ENCODE data around the gene C12orf42. TPM values are rescaled to one million over a fixed set of nuclear protein-coding genes. Genes with fewer than 3 reads are reported as not detected.

Gene C12orf42
- total and polyA plus RNA-seq, 8 donors, result 0.11 to 0.20 TPM; not detected in 6

GRCh38 chr12:103331643-103332042 lies 164.1 kb downstream of the C12orf42 start:
- Histone ChIP-seq H3K27me3 (no peaks in the 10 kb centered on the region), H3K9me3 (no peaks in the 10 kb centered on the region), H3K36me3 (no peaks in the 10 kb centered on the region)

GRCh38 chr12:103330672-103331071 lies 165.1 kb downstream of the C12orf42 start:
- no peaks in the 10 kb centered on the region for H3K27me3 ChIP-seq
- ATAC-seq (no peak), DNase-seq (no peak)
- no peak overlapping the region for H3K4me3 ChIP-seq
- no peaks in the 10 kb centered on the region for H3K4me1 ChIP-seq
- no peak for TF ChIP-seq CTCF (IDR thresholded peaks at IDR 0.05)
- intact Hi-C loops (cut with DNase I), result no loop called here
- no peak overlapping the region for H3K27ac ChIP-seq
- no peaks in the 10 kb centered on the region for H3K9me3 ChIP-seq
- H3K36me3 ChIP-seq, result no peaks in the 10 kb centered on the region

More at GRCh38 chr12:103331643-103332042, 164.1 kb downstream of the C12orf42 start:
- DNase-seq, result no peak
- Histone ChIP-seq H3K4me1 (no peaks in the 10 kb centered on the region), H3K27ac (no peak overlapping the region), H3K4me3 (no peak overlapping the region)
- TF ChIP-seq CTCF (IDR thresholded peaks at IDR 0.05), result no peak
- ATAC-seq, result no peak
- intact Hi-C loops (cut with DNase I), result no loop called here

GRCh38 chr12:103327676-103328075 lies 168.1 kb downstream of the C12orf42 start:
- Histone ChIP-seq H3K4me3 (no peak overlapping the region), H3K27me3 (no peaks in the 10 kb centered on the region), H3K27ac (no peak overlapping the region), H3K4me1 (no peaks in the 10 kb centered on the region), H3K36me3 (no peaks in the 10 kb centered on the region), H3K9me3 (no peaks in the 10 kb centered on the region)
- intact Hi-C loops (cut with DNase I), result no loop called here
- ATAC-seq (no peak), DNase-seq (no peak)
- TF ChIP-seq CTCF (IDR thresholded peaks at IDR 0.05), result no peak

- H3K4me1 ChIP-seq, result no peaks in the 10 kb centered on the region
- peak in 1 of 2 donors; percentile 16 for TF ChIP-seq CTCF (IDR thresholded peaks at IDR 0.05)
- no peak for ATAC-seq
- no peaks in the 10 kb centered on the region for H3K36me3 ChIP-seq
- intact Hi-C loops (cut with DNase I), result no loop called here
- H3K27me3 ChIP-seq, result no peaks in the 10 kb centered on the region
- H3K9me3 ChIP-seq, result peaks cover 0 to 1% of the 10 kb centered on the region in 2 donors
- no peak overlapping the region for H3K27ac ChIP-seq
- DNase-seq, result no peak
- no peak overlapping the region for H3K4me3 ChIP-seq
Observed at GRCh38 chr12:103326190-103326589, 169.6 kb downstream of the C12orf42 start.

- DNase-seq, result no peak
- Histone ChIP-seq H3K27ac (no peak overlapping the region), H3K36me3 (no peaks in the 10 kb centered on the region), H3K9me3 (peaks cover 0 to 10% of the 10 kb centered on the region in 2 donors), H3K4me1 (no peaks in the 10 kb centered on the region), H3K27me3 (no peaks in the 10 kb centered on the region), H3K4me3 (no peak overlapping the region)
- ATAC-seq, result no peak
- intact Hi-C loops (cut with DNase I), result no loop called here
- TF ChIP-seq CTCF (IDR thresholded peaks at IDR 0.05), result no peak
Observed at GRCh38 chr12:103318566-103318965, 177.2 kb downstream of the C12orf42 start.

All from left lung (tissue), 10 donors.